PC-3 (cell line): ENCODE measurements around the gene YPEL3.

Source experiments
- EZH2 ChIP-seq: fragments of 300-600 bp; sonication (generic); IDR thresholded peaks from one replicate; pipeline ENCODE4 v1.6.1; 2017; ENCODE audit warnings: antibody characterized with exemption, mild to moderate bottlenecking, low read length; ENCODE audit not compliant: unreplicated experiment
- EZH2phosphoT487 ChIP-seq: fragments of 300-600 bp; sonication (generic); IDR thresholded peaks from 2 replicates; pipeline ENCODE4 v1.6.1; 2018; ENCODE audit warnings: mild to moderate bottlenecking, antibody characterized with exemption, low read length, borderline replicate concordance
- TF ChIP-seq, protein P1 (sequence below): fragments of 300-600 bp; sonication (generic); conservative IDR thresholded peaks from 2 replicates; pipeline ENCODE4 v1.5.1; 2017; ENCODE audit warnings: antibody characterized with exemption, low read depth, mild to moderate bottlenecking, low read length

DNA sequence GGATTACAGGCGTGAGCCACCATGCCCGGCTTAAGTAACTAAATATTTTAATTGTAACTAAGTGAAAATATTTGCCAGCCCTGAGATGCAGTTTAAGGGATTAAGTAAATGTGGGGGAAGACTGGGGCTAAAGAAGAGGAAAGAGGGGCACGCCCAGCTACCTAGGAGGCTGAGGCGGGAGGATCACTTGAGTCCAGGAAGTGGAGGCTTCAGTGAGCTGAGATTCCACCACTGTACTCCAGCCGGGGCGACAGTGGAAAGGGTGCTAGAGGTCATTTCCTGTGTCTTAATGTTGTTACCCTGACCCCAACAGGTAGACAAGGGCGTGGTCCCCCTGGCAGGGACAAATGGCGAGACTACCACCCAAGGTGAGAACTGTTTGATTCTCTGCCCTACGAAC lies 27.7 kb downstream of the YPEL3 start:
- TF ChIP-seq, protein P1, sequence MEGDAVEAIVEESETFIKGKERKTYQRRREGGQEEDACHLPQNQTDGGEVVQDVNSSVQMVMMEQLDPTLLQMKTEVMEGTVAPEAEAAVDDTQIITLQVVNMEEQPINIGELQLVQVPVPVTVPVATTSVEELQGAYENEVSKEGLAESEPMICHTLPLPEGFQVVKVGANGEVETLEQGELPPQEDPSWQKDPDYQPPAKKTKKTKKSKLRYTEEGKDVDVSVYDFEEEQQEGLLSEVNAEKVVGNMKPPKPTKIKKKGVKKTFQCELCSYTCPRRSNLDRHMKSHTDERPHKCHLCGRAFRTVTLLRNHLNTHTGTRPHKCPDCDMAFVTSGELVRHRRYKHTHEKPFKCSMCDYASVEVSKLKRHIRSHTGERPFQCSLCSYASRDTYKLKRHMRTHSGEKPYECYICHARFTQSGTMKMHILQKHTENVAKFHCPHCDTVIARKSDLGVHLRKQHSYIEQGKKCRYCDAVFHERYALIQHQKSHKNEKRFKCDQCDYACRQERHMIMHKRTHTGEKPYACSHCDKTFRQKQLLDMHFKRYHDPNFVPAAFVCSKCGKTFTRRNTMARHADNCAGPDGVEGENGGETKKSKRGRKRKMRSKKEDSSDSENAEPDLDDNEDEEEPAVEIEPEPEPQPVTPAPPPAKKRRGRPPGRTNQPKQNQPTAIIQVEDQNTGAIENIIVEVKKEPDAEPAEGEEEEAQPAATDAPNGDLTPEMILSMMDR = no peak
- no peak for TF ChIP-seq EZH2
- no peak for TF ChIP-seq EZH2phosphoT487
